ENCODE results near the gene PBX3.

- no peak for TF ChIP-seq SUZ12 (IDR thresholded peaks at IDR 0.05; ENCODE audit: extremely low read depth, insufficient read depth, insufficient read length)
- no peak for TF ChIP-seq ZNF274 (IDR thresholded peaks at IDR 0.05; ENCODE audit: low read depth, low read length)
Observed at GRCh38 chr9:125795970-125796596, 48.9 kb downstream of the PBX3 start.

All from NT2/D1 (cell line).